Epithelial cell of esophagus (primary cell): ENCODE results near the gene EIF4EBP2.
A peak's percentile ranks its signal among the peaks of the same experiment; 100 is the strongest.

ENCODE experiments used
- DNase-seq: peaks from one replicate; pipeline ENCODE4 v3.0.0; 2010; ENCODE audit warnings: low read depth
- H3K4me3 ChIP-seq: 2 replicates; pipeline ENCODE4 v1.5.1; 2011; ENCODE audit warnings: mild to moderate bottlenecking, low read length, control low read depth
- CTCF ChIP-seq: IDR thresholded peaks from 2 replicates; pipeline ENCODE4 v1.5.1; 2011; ENCODE audit warnings: low read depth, mild to moderate bottlenecking, low read length, control low read depth, inconsistent platforms; ENCODE audit not compliant: insufficient read depth; ENCODE audit errors: missing control alignments

EIF4EBP2 gene

GRCh38 chr10:70378122-70378521 lies 25.8 kb upstream of the EIF4EBP2 start:
- peak; percentile 91 for DNase-seq
- no peak overlapping the region for H3K4me3 ChIP-seq
- no peak for TF ChIP-seq CTCF

GRCh38 chr10:70379581-70380176 lies 24.3 kb upstream of the EIF4EBP2 start:
- no peak overlapping the region for H3K4me3 ChIP-seq
- TF ChIP-seq CTCF = peak; percentile 57
- no peak for DNase-seq

GRCh38 chr10:70380350-70381135 lies 23.4 kb upstream of the EIF4EBP2 start:
- DNase-seq = no peak
- no peak overlapping the region for H3K4me3 ChIP-seq
- no peak for TF ChIP-seq CTCF

- DNase-seq = no peak
- peak overlapping the region; percentile 52 for H3K4me3 ChIP-seq
- TF ChIP-seq CTCF = no peak
Observed at GRCh38 chr10:70381471-70382421, 22.2 kb upstream of the EIF4EBP2 start.

GRCh38 chr10:70391654-70392053 lies 12.3 kb upstream of the EIF4EBP2 start:
- no peak for DNase-seq
- TF ChIP-seq CTCF = no peak

GRCh38 chr10:70396140-70396539 lies 7.8 kb upstream of the EIF4EBP2 start:
- H3K4me3 ChIP-seq = no peak overlapping the region
- no peak for DNase-seq
- no peak for TF ChIP-seq CTCF

More at GRCh38 chr10:70391654-70392053, 12.3 kb upstream of the EIF4EBP2 start:
- H3K4me3 ChIP-seq = no peak overlapping the region
